GM19023 (cell line): ENCODE results near the gene CFAP161.

Experiments used
- ATAC-seq: cut with Tn5 transposase; IDR thresholded peaks from one replicate; pipeline ENCODE4 v1.9.1; 2021; ENCODE audit warnings: mild to moderate bottlenecking, moderate library complexity; ENCODE audit not compliant: unreplicated experiment

CFAP161 gene

GRCh38 chr15:81182031-81182755 is 48.1 kb downstream of the CFAP161 start:
- ATAC-seq: no peak

DNA sequence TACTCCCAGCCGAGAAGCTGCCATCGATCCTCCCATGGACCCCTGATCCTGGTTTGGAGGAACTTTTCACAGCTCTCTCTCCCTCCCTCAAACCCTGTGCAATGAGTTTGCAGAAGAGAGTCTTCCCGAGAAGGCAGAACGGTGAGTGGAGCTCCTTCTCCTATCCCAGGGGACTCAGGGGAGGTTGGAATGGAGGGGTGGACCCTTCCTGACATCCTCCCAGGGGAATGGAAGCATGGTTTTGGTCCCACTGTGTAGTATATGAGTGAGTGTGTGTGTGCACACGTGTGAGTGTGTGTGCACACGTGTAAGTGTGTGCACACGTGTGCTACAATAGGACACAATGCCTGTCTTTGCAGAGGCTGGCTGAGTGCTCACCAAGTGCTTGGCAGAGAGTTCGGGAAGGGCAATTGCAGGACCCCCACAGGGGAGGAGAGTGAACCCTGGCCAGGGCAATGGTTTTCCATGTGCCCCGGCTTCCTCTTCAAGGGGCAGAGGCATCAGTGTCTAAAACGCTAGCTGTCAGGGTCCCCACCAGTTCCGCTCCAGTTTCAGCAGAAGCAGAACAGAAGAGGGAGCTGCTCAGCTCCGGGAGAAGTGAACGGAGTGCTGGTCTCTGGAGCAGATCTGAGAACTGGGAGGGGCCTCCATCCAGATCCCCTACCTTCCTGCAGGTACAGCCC is 48.8 kb downstream of the CFAP161 start:
- ATAC-seq: no peak

GRCh38 chr15:81183439-81183775 is 49.3 kb downstream of the CFAP161 start:
- ATAC-seq: no peak

GRCh38 chr15:81184188-81184587 is 50.1 kb downstream of the CFAP161 start:
- no peak for ATAC-seq

GRCh38 chr15:81185631-81186295 is 51.7 kb downstream of the CFAP161 start:
- no peak for ATAC-seq

DNA sequence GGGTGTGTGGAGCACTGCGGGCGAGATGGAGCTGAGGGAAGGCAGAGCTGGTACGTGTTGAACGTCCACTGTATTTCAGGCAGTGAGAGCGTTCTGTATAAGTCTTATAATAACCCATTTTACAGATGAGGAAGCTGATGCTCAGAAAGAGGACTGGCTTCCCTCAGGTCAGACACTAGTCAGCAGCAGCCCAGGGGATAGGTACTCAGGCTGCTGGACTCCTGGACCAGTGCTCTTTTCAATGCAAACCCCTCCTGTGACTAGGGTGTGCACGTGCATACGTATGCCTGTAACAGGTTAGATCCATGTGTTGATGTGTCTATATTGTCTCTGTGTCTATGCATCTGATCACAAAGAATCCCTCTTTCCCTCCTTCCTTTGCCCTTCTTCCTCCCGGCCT is 54.3 kb downstream of the CFAP161 start:
- ATAC-seq: no peak

GRCh38 chr15:81189583-81190283 is 55.7 kb downstream of the CFAP161 start:
- ATAC-seq: no peak

- ATAC-seq: no peak
Observed at GRCh38 chr15:81190922-81191507, 56.9 kb downstream of the CFAP161 start.

- ATAC-seq: no peak
Observed at GRCh38 chr15:81191701-81192100, 57.6 kb downstream of the CFAP161 start.

GRCh38 chr15:81194723-81195122 is 60.7 kb downstream of the CFAP161 start:
- ATAC-seq: no peak

- ATAC-seq: no peak
Observed at GRCh38 chr15:81195339-81195864, 61.3 kb downstream of the CFAP161 start.

GRCh38 chr15:81196576-81197254 is 62.6 kb downstream of the CFAP161 start, which contains the start of gene IL16:
TSS of gene IL16 (plus strand) at chr15:81196879. CDS start at chr15:81225400, 28,521 bp downstream.
- no peak for ATAC-seq

DNA sequence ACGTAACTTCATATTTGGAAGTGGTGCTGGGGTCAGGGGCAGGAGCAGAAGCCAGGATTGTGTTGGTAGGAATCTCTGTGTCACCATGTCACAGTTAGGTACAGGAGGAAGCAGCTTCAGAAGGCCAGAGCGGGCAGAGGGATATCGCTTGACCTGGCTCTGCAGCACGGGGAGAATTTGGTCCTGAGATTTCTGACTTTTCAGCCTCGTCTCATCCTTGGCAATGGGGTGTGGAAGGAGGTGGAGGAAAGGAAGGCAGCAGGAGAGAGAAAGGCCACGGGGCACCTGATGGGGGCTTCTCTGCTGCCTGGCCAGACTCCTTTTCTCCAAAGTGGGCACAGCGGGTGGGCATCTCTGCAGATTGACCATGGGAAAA is 63.2 kb downstream of the CFAP161 start:
- no peak for ATAC-seq

GRCh38 chr15:81197688-81198281 is 63.7 kb downstream of the CFAP161 start:
- ATAC-seq: no peak
